ENCODE results near the gene UGT1A3.

Gene UGT1A3

GRCh38 chr2:233769260-233769659, 40.4 kb downstream of the UGT1A3 start:
- no peak overlapping the region for H3K4me3 ChIP-seq (ENCODE audit: low read length)
- TF ChIP-seq CTCF (IDR thresholded peaks at IDR 0.05; ENCODE audit: insufficient read depth, low read depth, low read length, missing control alignments), result no peak
- DNase-seq (ENCODE audit: low read depth), result no peak

- no peak for DNase-seq (ENCODE audit: low read depth)
- no peak for TF ChIP-seq CTCF (IDR thresholded peaks at IDR 0.05; ENCODE audit: insufficient read depth, low read depth, low read length, missing control alignments)
- H3K4me3 ChIP-seq (ENCODE audit: low read length), result no peak overlapping the region
Observed at GRCh38 chr2:233772153-233772552, 43.3 kb downstream of the UGT1A3 start.

GRCh38 chr2:233772583-233772982, 43.7 kb downstream of the UGT1A3 start:
- no peak for DNase-seq (ENCODE audit: low read depth)
- TF ChIP-seq CTCF (IDR thresholded peaks at IDR 0.05; ENCODE audit: insufficient read depth, low read depth, low read length, missing control alignments), result no peak
- no peak overlapping the region for H3K4me3 ChIP-seq (ENCODE audit: low read length)

- no peak for TF ChIP-seq CTCF (IDR thresholded peaks at IDR 0.05; ENCODE audit: insufficient read depth, low read depth, low read length, missing control alignments)
Observed at GRCh38 chr2:233773854-233774253, 45.0 kb downstream of the UGT1A3 start.

GRCh38 chr2:233775414-233775813, 46.6 kb downstream of the UGT1A3 start:
- no peak overlapping the region for H3K4me3 ChIP-seq (ENCODE audit: low read length)
- TF ChIP-seq CTCF (IDR thresholded peaks at IDR 0.05; ENCODE audit: insufficient read depth, low read depth, low read length, missing control alignments), result no peak
- no peak for DNase-seq (ENCODE audit: low read depth)

More at GRCh38 chr2:233773854-233774253, 45.0 kb downstream of the UGT1A3 start:
- no peak for DNase-seq (ENCODE audit: low read depth)
- H3K4me3 ChIP-seq (ENCODE audit: low read length), result no peak overlapping the region

- no peak for DNase-seq (ENCODE audit: low read depth)
- TF ChIP-seq CTCF (IDR thresholded peaks at IDR 0.05; ENCODE audit: insufficient read depth, low read depth, low read length, missing control alignments), result no peak
- H3K4me3 ChIP-seq (ENCODE audit: low read length), result no peak within 1 kb of the TSS
Observed at GRCh38 chr2:233778030-233778429, 49.2 kb downstream of the UGT1A3 start, which contains the start of gene MROH2A. Gene MROH2A, plus strand, starts transcription at chr2:233778330. Its CDS starts 1,029 bp downstream, at chr2:233779359.

GRCh38 chr2:233779722-233780121, 50.9 kb downstream of the UGT1A3 start:
- DNase-seq (ENCODE audit: low read depth), result no peak
- H3K4me3 ChIP-seq (ENCODE audit: low read length), result no peak overlapping the region
- no peak for TF ChIP-seq CTCF (IDR thresholded peaks at IDR 0.05; ENCODE audit: insufficient read depth, low read depth, low read length, missing control alignments)
